DOHH2 (cell line): Measurements from ENCODE around the gene SLC29A2.

Experiments
- CTCF ChIP-seq: fragments of 200-600 bp; sonication (generic); IDR thresholded peaks from one replicate; pipeline ENCODE4 v1.5.1; 2014; ENCODE audit warnings: antibody characterized with exemption, mild to moderate bottlenecking, low read depth, low read length; ENCODE audit not compliant: poor library complexity, severe bottlenecking
- EZH2phosphoT487 ChIP-seq: fragments of 200-600 bp; sonication (generic); IDR thresholded peaks from 2 replicates; pipeline ENCODE4 v1.6.1; 2017; ENCODE audit warnings: borderline replicate concordance, mild to moderate bottlenecking, antibody characterized with exemption, low read length, moderate library complexity, mixed read lengths

DNA sequence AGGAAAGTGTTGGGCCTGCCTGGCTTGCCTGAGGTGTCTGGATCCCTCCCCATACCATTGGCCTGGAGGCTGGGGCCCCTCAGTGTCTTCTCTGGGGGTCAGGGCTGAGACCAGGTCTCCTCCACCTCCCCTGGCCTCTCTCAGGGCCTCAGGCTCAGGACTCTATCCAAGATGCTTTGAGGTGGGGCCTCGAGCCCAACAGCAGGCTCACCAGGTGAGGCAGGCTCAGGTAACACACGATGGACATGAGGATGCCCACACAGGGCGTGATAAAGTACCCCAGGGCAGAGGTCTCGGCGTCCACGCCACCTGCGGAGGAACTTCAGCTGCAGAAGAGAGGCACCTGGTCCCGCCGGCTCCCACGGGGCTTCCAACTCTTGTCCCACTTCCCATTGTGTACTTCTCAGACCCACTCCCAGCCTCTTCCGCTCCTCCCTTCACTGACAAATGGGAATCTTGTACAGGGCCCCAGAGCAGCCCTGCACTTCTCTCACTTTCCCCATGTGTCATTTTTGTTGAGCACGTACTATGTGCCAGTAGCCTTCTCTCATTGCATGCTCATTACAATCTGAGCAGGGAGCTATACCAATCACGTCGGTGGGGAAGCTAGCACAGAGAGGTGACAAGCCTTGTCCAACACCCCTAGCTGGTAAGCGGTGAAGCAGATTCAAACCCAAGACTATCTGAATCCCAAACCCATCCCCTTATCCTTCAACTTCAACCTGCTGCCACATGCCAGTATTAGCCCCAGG, 3.8 kb downstream of the SLC29A2 start:
- TF ChIP-seq CTCF, result no peak
- TF ChIP-seq EZH2phosphoT487, result no peak
